Putamen (tissue), 1 donor: Measurements from ENCODE around the gene ADPGK.
"Not testable (repeated sequence)": the region's sequence is repeated elsewhere in the genome, so short reads cannot be mapped to it uniquely, and the experiment has no call there.

ENCODE experiments used
- DNase-seq: peaks from one replicate; pipeline ENCODE4 v3.0.0-alpha.2; 2016; ENCODE audit warnings: low spot score

Gene ADPGK

DNA sequence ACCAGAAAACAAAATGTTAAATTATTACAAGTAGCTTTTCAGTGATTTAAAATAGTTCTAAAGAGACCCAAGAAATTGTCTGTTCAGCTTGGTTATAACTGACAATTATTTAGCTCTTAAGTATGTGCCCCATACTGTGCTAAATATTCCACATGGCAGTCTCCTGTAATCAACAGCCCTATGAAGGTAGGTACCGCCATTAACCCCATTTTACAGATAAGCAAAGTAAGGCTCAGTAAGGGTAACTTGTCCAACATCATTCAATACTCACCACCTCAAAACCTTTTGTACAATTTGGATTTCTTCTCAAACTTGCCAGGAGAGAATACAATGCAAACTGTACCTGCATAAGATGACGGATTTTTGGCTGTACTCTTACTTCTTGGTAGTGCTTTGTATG is 33.9 kb downstream of the ADPGK start:
- DNase-seq, result no peak

GRCh38 chr15:72740219-72740618 is 43.3 kb downstream of the ADPGK start:
- DNase-seq, result no peak

DNA sequence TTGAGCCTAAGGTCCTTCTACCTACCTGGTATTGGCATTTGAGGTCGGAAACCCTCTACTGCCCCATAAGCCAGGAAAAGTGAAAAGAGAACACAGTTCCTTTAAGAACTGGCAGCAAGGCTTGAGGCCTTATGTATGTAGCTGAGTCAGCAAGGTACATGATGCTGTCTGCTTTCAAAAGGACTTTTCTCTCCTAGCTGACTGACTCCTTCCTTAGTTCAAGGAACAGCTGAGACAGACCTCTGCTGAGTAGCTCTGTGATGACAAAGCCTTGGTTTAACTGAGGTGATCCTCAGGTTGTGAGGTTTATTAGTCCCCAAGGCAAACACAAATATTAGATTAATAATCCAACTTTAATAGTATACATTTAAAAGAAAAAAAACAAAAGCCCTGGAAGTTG is 45.8 kb downstream of the ADPGK start:
- no peak for DNase-seq

DNA sequence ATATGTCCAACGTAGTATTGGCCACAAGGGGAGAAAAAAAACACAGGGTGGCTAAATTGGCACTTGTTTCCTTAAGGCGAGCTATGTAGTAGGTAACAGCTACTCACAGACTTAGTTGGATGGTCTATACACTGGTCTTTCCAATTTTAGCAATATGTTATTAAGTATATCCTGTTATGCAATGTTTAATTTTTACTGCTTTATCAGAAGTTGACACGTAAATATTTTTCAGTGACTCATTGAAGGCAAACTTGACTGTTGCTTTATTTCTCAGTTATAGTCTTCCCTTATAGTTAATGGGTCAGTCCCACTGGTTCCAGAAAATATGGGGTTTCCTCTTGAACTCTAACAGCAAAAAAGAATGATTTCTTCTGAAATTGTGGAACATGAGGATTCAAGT is 46.5 kb downstream of the ADPGK start:
- DNase-seq, result no peak

DNA sequence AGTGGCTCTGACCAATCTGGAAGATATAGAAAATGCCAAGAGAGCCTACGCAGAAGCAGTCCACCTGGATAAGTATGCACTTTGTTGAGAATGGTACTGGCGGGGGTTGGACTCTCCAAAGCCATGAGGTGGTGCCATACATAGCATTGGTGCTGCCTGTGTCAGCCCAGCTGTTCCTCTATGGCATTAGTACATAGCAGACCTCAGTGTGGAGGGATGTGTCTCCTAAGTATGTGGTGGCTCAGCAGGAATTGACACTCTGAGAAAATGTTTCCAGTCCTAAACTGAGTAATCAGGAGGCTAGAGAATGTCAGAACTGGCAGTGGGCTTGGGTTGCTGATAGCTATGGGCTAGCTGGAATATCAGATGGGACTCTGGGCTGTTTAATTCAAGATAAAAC is 48.4 kb downstream of the ADPGK start:
- no peak for DNase-seq

DNA sequence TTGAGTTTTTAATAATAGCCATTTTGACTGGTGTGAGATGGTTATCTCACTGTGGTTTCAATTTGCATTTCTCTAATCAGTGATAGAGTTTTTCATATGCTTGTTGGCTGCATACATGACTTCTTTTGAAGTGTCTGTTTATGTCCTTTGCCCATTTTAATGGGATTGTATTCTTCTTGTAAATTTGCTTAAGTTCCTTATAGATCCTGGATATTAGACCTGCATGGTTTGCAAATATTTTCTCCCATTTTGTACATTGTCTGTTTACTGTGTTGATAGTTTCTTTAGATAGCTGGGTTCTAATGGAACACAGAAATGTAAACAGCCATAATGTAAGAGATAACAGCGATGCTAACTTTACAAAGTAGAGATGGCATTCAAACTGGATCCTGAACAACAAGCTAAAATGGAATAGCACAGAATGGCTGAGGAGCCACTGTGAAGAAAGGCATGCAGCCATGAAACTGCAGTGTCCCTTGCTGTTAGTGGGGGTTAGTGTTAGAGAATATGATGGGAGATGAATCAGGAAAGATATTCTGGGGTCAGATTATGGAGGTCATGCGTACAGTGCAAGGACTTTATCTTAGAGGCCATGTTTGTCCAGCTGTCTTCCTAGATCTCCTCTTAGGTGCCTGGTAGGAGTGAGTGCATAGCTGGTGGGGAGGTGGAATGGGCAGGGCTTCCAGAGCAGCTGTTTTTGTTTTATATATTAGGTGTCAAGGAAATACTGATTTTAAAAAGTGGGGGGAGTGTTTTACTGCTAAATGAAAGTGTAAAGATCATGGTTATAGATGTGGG is 49.4 kb downstream of the ADPGK start:
- no peak for DNase-seq

DNA sequence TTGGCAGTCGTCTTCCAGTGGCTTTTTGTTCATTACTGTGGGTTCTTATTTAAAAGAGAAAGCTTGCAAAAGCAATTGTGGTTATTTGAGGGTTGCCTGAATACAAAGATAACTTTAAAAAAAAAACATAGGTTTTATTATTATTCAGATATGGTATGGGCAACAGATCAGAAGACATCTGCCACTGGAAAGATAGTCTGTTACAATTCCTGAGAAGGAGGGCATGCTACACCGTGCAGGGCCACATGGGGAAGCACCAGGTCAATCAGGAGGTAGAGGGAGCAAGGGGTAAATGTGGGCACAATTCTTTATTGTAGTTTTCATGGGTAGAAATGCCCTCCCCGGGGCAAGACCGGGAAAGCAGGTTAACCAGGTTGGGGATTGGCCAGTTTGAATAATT is 51.0 kb downstream of the ADPGK start:
- no peak for DNase-seq

- no peak for DNase-seq
Measured at GRCh38 chr15:72732086-72732485, 51.5 kb downstream of the ADPGK start.

DNA sequence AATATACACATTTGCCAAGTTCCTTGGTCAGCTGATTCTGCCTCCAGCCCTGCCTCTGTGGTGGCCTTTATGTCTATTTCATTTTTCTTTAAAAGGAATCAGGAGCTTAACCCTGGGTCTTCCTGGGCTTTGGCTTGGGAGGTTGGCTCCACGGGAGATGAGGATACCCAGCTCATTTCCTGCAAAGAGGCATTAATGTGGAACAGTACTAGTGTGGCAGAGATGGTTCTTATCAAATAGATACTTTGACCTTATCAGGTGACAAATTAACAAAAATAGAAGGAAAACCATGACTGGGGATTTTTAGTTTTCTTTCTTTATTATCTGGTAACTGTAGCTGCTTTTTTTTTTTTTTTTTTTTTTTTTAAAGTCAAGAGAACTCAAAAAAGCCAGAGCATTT is 54.7 kb downstream of the ADPGK start:
- no peak for DNase-seq

- not testable (repeated sequence) for DNase-seq
Measured at GRCh38 chr15:72728249-72728648, 55.3 kb downstream of the ADPGK start.

DNA sequence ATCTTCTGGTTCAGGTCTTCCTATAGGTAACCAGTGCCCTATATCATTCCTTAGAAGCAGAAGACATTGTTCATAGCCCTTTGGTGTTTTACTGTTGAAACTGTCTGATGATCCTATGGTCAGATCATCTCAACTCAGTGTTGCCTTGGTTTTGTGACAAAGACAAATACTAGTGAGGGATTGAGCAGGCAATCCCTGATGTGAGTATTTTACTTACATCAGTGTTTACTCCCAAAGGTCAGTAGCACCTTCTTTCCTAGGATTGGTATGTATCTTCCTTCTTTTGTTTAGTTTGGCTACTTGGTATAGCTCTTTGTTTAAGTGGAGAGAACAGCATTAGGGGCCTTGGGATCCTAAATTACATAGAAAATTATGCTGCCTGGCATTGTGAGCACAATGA is 56.4 kb downstream of the ADPGK start:
- DNase-seq, result no peak

DNA sequence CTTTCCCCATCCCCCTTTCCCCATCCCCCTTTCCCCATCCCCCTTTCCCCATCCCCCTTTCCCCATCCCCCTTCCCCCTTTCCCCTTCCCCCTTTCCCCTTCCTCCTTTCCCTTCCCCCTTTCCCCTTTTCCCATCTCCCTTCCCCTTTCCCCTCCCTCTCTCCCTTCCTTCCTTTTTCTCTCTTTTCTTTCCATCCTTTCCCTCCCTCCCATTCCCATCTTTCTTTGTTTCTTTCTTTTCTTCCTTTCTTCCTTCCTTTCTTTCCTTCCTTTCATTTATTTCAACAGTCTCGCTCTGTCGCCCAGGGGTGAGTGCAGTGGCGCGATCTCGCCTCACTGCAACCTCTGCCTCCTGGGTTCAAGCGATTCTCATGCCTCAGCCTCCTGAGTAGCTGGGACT is 57.7 kb downstream of the ADPGK start:
- not testable (repeated sequence) for DNase-seq

DNA sequence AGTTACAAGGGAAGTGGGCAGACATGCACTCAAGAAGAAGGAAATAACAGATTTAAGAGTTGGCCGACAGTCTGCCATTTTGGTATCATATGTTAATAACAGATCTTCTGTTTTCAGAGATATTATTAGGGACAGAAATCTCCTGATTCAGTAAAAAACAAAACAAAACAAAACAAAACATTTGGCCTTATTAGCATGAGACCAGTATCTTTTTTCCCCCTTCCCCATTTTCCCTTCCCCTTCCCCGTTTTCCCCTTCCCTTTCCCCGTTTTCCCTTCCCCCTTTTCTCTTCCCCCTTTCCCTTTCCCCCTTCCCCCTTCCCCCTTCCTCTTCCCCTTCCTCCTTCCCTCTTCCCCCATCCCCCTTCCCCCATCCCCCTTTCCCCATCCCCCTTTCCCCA is 58.1 kb downstream of the ADPGK start:
- DNase-seq, result no peak

GRCh38 chr15:72724028-72724427 is 59.5 kb downstream of the ADPGK start:
- no peak for DNase-seq

DNA sequence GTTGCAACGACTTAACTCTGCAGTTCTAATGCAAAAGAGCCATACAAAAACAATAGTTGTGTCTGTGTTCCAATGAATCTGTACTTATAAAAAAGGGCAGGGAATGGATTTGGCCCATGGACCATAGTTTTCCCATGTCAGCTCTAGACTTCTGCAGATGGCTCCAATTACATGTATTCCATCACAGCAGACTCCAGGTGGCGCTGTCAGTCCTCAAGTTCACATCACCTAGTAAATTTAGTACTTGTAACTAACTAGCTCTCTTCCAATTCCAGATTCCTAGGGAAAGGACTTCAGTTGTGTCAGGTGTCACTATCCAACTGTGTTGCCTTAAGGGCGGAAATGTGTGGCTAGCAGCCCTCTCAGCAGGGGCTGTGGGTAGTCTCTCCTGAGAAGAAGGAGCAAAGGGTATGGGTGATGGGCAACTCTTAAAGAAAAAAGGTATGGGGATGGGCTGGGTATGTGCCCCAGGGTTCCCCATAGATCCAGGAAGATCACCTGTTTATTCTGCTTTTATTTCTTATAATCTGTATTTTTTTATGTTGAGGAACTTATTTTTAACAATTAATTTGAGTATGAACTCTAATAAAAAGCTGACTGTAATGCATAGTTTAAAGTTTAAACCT is 61.4 kb downstream of the ADPGK start:
- DNase-seq, result peak; percentile 34

DNA sequence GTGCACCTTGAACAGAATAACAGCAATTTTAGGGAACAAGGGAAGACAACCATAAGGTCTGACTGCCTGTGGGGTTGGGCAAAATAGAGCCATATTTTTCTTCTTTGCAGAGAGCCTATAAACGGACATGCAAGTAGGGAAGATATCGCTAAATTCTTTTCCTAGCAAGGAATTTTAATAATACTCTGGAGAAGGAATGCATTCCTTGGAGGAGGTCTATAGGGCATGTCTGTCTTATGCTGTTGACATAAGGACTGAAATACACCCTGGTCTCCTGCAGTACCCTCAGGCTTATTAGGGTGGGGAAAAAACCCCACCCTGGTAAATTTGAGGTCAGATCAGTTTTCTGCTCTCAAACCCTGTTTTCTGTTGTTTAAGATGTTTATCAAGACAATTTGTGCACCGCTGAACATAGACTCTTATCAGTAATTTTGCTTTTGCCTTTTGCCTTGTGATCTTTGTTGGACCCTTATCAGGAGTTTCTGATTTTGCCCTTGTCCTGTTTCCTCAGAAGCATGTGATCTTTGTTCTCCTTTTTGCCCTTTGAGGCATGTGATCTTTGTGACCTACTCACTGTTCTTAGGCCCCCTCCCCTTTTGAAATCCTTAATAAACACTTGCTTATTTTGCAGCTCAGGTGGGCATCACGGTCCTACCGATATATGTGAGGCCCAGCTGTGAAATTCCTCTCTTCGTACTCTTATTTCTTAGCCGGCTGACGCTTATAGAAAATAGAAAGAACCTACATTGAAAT is 74.8 kb downstream of the ADPGK start:
- DNase-seq, result not testable (repeated sequence)

- DNase-seq, result no peak
Measured at GRCh38 chr15:72706266-72706665, 77.3 kb downstream of the ADPGK start.
